NCI-H524 treated with DMSO at 0.1 percent for 48 hours (cell line): ENCODE measurements around the gene PSME2.

Experiments used
- DNase-seq: peaks from one replicate; lab custom pipeline; 2025; lab: John Stamatoyannopoulos, UW

The PSME2 gene

GRCh38 chr14:24146453-24146977, at the start of gene PSME2:
Gene PSME2 (minus strand): TSS chr14:24146610. CDS start chr14:24146581, 29 bp downstream.
- DNase-seq = peak; percentile 93

GRCh38 chr14:24195186-24196070, 49.0 kb upstream of the PSME2 start, which contains the start of gene TM9SF1:
Gene TM9SF1 (minus strand): TSS chr14:24195441. CDS start chr14:24195019, 422 bp downstream.
- DNase-seq = no peak

- DNase-seq = no peak
Observed at GRCh38 chr14:24194873-24195185, 48.4 kb upstream of the PSME2 start.

GRCh38 chr14:24194186-24194872, 47.9 kb upstream of the PSME2 start:
- DNase-seq = no peak

- no peak for DNase-seq
Observed at GRCh38 chr14:24192933-24193332, 46.5 kb upstream of the PSME2 start.

GRCh38 chr14:24190416-24190815, 44.0 kb upstream of the PSME2 start:
- no peak for DNase-seq

DNA sequence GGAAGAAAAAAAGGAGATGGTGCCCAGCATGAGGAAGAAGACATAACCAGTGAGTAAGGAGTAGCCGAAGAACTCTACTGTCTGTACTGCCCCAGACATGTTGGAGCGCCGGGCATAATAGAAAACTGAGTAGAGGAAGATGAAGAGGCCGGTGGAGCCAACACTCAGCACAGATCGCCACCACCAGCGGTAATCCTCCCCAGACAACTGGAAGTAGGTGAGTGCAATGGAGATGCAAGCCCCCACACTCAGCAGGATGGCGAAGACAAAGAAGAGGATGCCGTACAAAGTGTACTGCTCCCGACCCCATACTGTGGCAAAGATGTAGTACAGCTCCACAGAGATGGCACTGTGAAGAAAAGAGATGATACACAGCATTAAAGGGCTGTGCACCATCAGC, 43.0 kb upstream of the PSME2 start:
- DNase-seq = no peak

DNA sequence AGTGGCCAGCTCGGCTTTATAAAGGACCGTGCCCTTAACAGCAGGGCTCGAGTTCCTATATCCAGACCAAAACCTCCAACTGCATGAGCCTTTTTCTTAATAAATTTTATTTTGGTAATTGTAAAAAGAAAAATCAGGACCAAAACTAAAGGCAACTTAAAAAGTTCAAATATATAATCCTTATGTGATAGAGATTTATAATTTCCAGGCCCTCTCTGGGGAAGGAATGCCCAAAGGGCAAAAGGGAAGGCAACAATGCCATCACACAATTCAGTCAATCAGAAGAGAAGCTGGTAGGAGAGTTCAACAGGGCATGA, 42.6 kb upstream of the PSME2 start:
- no peak for DNase-seq

- peak; percentile 95 for DNase-seq
Observed at GRCh38 chr14:24188251-24189058, 42.0 kb upstream of the PSME2 start, which contains the start of gene IPO4. Gene IPO4 (minus strand): TSS chr14:24188816. CDS start chr14:24188787, 29 bp downstream.

- DNase-seq = no peak
Observed at GRCh38 chr14:24187539-24187915, 41.1 kb upstream of the PSME2 start.

- DNase-seq = no peak
Observed at GRCh38 chr14:24186831-24187538, 40.6 kb upstream of the PSME2 start.

- no peak for DNase-seq
Observed at GRCh38 chr14:24185741-24186140, 39.3 kb upstream of the PSME2 start.

- no peak for DNase-seq
Observed at GRCh38 chr14:24185026-24185425, 38.6 kb upstream of the PSME2 start.

GRCh38 chr14:24184104-24184970, 37.9 kb upstream of the PSME2 start:
- DNase-seq = no peak

DNA sequence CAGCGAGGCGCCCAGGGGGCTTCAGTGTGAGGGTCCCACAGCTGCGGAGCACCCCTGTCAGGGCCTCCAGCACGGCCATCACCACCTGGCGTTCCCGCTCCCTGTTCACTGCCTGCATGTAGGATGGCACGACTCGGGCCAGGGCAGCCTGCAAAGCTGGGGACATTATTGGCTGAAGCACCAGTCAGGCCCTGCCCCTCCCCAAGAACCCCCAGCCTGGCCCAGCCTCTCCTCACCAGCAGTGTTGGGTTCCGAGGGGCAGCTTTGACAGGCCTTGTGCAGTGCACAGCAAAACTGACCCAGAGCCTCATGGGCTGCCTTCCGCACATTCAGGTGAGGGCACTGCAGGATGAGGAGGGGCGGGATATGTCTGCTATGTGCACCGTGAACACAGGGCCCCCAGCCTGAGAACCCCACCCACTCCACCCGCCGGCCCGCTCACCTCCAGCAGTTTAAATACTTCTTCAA, 36.6 kb upstream of the PSME2 start:
- DNase-seq = no peak

GRCh38 chr14:24182110-24182882, 35.9 kb upstream of the PSME2 start:
- DNase-seq = no peak

- DNase-seq = no peak
Observed at GRCh38 chr14:24181371-24182077, 35.1 kb upstream of the PSME2 start.

DNA sequence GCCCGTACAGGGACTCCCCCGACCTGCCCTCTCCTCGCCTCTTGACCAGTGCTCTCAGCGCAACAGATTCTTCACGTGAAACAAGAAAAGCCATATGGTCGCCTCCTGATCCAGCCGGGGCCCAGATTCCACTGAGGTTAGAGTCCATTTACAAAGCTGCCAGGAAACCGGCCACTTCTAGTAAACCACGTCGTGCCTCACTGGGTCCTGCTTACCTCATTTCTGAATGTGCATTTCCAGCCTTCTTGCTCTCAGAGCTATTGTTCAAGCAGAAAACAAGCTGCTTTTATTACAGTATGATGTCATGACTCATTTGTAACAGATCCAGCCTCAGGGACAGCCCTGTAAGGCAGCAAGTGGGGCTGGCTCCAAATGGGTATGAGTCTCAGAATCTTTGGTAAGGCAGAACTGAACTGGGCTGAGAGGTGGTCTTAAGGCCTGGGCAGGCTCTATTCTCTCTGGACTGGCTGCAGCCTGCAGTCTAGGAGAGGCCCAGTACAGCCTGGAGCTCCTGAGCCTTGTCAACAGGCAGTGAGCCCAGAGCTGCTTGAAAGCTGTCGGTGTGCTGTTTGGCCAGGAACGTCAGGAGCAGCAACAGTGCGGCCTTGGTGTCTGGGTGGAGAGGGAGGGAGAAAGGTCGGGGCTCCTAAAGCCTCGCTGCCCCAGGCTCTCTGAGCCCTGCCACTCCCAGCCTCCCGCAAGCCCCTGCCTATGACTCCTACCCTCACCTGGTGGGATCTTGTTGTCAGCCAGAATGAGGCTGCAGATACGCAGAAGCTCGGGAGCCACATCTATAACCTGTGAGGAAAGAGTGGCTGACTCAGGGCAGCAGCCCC, 33.8 kb upstream of the PSME2 start:
- DNase-seq = no peak
